GM18502 (cell line): ENCODE measurements around the gene MFNG.

Source experiments
- ATAC-seq: cut with Tn5 transposase; IDR thresholded peaks from one replicate; pipeline ENCODE4 v1.9.1; 2021; ENCODE audit warnings: mild to moderate bottlenecking; ENCODE audit not compliant: unreplicated experiment, poor library complexity

MFNG gene

GRCh38 chr22:37427711-37428635 is 58.2 kb downstream of the MFNG start:
- no peak for ATAC-seq

- ATAC-seq = no peak
Observed at GRCh38 chr22:37427135-37427710, 59.0 kb downstream of the MFNG start, which contains the start of gene ELFN2. TSS of gene ELFN2 (minus strand) at chr22:37427479. CDS start at chr22:37375534, 51,945 bp downstream.

- no peak for ATAC-seq
Observed at GRCh38 chr22:37426706-37427134, 59.5 kb downstream of the MFNG start.

DNA sequence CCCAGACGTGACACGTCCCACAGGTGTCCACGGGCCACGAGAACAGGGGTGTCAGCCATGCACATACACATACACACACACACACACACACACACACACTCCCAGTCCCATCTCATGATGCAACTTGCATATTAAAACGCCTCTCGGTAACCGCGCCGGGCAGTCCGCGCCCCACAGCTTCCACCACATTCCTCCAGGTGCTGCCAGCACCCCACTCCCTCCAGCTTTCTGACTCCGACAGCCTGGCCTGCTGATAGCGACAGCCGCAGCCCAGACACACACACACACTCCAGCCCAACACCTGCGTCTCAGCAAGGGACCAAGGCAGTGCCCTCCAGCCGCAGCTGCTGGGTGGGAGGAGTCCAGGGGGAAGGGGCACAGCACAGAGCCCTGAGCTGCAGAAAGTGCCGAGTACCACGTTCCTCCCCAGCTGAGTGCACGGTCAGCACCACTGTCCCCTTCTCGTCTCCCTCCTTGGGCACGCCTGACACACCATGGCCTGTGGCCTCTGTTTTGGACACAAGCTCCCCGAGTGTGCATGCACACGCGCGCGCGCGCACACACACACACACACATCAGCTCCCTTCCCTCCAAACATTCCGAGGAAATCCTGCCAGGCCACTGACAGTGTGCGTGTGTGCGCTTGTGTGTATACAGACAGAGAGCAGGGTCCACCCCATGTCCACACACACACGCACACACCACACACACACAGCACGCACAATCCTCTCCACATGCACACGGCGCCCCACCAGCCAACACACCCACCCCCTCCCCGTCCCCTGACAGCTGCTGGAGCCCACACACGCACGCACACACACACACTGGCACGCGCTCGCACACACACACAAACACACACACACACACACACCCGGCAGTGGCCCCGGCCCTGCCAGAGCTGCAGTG is 60.1 kb downstream of the MFNG start:
- no peak for ATAC-seq

DNA sequence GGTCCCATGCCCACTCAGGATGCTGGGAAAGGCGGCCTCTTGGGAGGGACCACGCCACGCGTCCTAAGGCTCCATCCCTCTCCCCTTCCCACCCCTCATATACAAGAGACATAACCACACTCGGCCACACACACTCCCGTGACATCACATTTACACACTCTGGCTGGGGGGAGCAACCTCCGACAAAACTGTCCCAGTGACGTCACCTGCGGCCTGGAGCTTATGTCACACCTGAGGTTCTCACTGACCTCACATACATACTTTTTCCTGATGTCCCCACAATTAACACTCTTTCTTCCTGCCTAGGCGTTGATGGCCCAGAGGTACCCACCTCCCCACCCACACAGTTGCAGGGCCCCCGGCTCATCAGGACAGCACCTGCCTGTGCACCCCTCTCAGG is 60.8 kb downstream of the MFNG start:
- no peak for ATAC-seq

DNA sequence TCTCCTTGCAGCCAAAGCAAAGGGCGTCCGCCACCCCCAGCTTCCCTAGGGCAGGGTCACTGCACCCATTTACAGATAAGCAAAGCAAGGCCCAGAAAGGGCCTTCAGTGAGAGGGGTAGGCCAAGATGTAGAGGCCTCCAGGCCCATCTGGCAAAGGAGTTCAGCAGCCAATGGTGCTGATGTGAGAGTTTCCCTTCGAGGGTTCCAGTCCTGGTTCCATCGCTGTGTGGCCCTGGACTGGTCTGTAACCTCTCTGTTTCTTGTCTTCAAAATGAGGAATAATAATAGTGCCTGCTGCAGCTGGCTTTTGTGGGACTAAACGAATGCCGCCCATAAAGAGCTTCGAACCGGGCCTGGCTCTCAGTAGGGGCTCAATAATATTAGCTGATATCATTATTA is 62.9 kb downstream of the MFNG start:
- no peak for ATAC-seq

- no peak for ATAC-seq
Observed at GRCh38 chr22:37421468-37421877, 64.7 kb downstream of the MFNG start.

- ATAC-seq = no peak
Observed at GRCh38 chr22:37420686-37421467, 65.3 kb downstream of the MFNG start.

DNA sequence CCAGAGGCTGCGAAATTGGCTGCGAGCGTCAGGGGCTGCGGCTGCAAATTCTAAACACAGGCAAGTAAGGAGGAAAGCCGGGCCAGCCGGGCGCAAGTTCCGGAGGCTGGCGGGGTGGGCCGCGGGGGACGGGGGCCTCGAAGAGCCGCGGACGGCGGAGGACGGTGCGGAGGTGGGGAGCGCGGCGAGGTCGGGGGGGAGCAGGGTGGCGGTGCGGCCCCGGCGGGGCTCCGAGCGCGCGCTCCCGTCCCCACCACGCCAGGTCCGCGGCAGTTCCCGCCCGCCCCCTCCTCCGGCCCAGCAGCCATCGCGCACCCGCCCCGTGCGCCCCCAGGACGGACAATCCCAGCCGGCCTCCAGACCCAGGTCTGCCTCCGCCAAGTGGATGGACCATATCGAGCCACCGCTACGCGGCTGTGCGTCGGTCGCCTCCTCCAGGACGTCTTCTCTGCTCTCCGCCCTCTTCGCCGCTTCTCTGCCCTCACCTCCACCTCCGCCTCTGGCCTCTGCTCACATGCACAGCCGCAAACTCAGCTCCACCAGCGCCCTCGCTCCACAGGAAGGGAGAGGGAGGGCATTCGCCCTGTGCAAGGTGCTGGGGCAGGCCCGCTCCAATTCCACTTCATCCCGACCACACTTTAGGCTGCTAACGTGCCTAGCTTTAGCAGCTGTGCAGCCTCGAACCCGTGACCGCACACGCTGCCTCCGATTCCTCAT is 66.1 kb downstream of the MFNG start:
- no peak for ATAC-seq

- no peak for ATAC-seq
Observed at GRCh38 chr22:37419370-37419968, 66.7 kb downstream of the MFNG start.
